CD4-positive, CD25-positive, alpha-beta regulatory T cell (primary cell): Measurements from ENCODE around the gene TMEFF2. TPM values are rescaled to one million over a fixed set of nuclear protein-coding genes. Genes with fewer than 3 reads are reported as not detected.

ENCODE experiments used
- ATAC-seq, 2 donors: fragments of 150-1000 bp; cut with Tn5 transposase; one replicate each; pipeline ENCODE4 v1.10.0; 2021; ENCODE audit warnings: low read depth in 2 of 2, moderate number of reproducible peaks in 2 of 2, moderate library complexity in 1 of 2
- DNase-seq, 3 donors: peaks; one replicate each; pipeline versions ENCODE4 v3.0.0 to v3.0.0-alpha.2; 2012 to 2022; ENCODE audit warnings: mixed read lengths in 1 of 3
- H3K27ac ChIP-seq: one replicate; pipeline ENCODE4 v1.7.0; 2013; ENCODE audit warnings: mild to moderate bottlenecking, low read length; ENCODE audit not compliant: insufficient read depth, poor library complexity, severe bottlenecking
- H3K27me3 ChIP-seq: one replicate; pipeline ENCODE4 v1.7.0; 2013; ENCODE audit warnings: low read length; ENCODE audit not compliant: control insufficient read depth, insufficient read depth
- H3K36me3 ChIP-seq: one replicate; pipeline ENCODE4 v1.7.0; 2013; ENCODE audit warnings: mild to moderate bottlenecking, low read length, moderate library complexity; ENCODE audit not compliant: control insufficient read depth, insufficient read depth
- H3K4me1 ChIP-seq: 2 replicates; pipeline ENCODE4 v1.7.0; 2013; ENCODE audit warnings: mild to moderate bottlenecking, low read length; ENCODE audit not compliant: insufficient read depth, control insufficient read depth, poor library complexity, severe bottlenecking
- H3K4me3 ChIP-seq: one replicate; pipeline ENCODE4 v1.7.0; 2013; ENCODE audit warnings: low read depth, mild to moderate bottlenecking, low read length, moderate library complexity
- H3K9me3 ChIP-seq, 2 experiments: 1 replicate in 1 of 2; 2 replicates in 1 of 2; pipeline ENCODE4 v1.7.0; 2013; ENCODE audit warnings: low read length in 2 of 2, mild to moderate bottlenecking in 1 of 2, moderate library complexity in 1 of 2; ENCODE audit not compliant: control insufficient read depth in 2 of 2
- H3K27ac Mint-ChIP-seq, 3 donors: one replicate each; pipeline ENCODE4 v1.8.0; 2020 to 2022; ENCODE audit warnings: mild to moderate bottlenecking in 3 of 3, mixed read lengths in 3 of 3, moderate library complexity in 2 of 3
- H3K27me3 Mint-ChIP-seq: one replicate; pipeline ENCODE4 v1.8.0; 2022; ENCODE audit warnings: mild to moderate bottlenecking, mixed read lengths
- H3K36me3 Mint-ChIP-seq: one replicate; pipeline ENCODE4 v1.8.0; 2020; ENCODE audit warnings: mixed read lengths
- H3K4me1 Mint-ChIP-seq, 4 donors: one replicate each; pipeline ENCODE4 v1.8.0; 2020 to 2022; ENCODE audit warnings: mixed read lengths in 4 of 4, mild to moderate bottlenecking in 1 of 4
- H3K4me3 Mint-ChIP-seq, 4 donors: one replicate each; pipeline ENCODE4 v1.8.0; 2020 to 2022; ENCODE audit warnings: mild to moderate bottlenecking in 4 of 4, mixed read lengths in 4 of 4, moderate library complexity in 3 of 4
- H3K9me3 Mint-ChIP-seq, 7 donors: one replicate each; pipeline ENCODE4 v1.8.0; 2020 to 2022; ENCODE audit warnings: mixed read lengths in 7 of 7, mild to moderate bottlenecking in 3 of 7, moderate library complexity in 2 of 7
- polyA plus RNA-seq, 4 donors: library from polyadenylated mRNA; unstranded; fragments of 300-500 nt; fragmentation: Illumina TruSeq; gene quantifications; one replicate each; pipeline ENCODE4 v1.2.3, GENCODE V29; 2021
- total RNA-seq: library from RNA; stranded (reverse); gene quantifications from one replicate; pipeline ENCODE4 v1.2.3, GENCODE V29; 2022

The TMEFF2 gene
- total and polyA plus RNA-seq, 5 donors from 2014 or later = not detected

DNA sequence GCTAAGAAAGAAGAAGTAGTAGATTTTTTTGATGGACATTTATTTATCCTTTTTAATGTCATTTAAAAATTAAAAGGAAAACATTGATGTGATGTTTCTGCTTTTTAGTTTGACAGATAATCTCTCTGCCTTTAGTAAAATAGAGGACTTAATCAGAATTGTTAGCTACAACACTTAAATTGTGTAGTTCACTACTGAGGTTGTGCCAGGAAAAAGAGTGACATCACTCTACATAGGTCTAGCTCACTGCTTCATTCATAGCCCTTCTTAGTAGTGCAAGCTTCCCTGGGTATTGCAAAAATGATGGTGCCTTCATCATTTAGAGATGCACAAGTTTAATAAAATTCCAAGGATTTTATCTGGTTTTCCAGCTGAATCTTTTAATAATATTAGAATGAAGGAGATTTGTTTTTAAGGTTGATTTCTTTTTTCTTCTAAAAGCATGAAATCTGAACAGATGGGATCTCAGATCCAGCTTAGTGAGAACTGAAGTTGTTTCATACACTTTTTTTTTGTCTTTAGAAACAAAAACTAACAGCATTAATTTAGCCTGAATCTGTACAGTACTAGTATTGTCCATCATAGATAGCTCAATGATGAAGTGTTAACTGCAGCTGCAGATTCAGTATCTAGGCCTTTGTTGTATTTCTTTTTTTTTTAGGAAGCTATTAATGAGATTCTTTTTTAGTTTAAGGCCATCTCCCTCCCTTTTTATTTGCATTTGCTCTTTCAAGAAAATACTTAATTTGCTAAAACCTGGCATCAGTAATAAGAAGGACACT, 20.6 kb upstream of the TMEFF2 start:
- no peaks in the 10 kb centered on the region for H3K9me3 ChIP-seq
- ATAC-seq (no peak), DNase-seq (no peak)
- no peak overlapping the region for H3K27ac ChIP-seq
- Mint-ChIP-seq H3K4me1 (no peaks in the 10 kb centered on the region), H3K9me3 (peaks cover 0 to 1% (median 0%) of the 10 kb centered on the region in 7 donors), H3K4me3 (no peak overlapping the region), H3K27ac (no peak overlapping the region), H3K36me3 (no peaks in the 10 kb centered on the region), H3K27me3 (peaks cover 8% of the 10 kb centered on the region)
- H3K4me3 ChIP-seq = no peak overlapping the region
- no peaks in the 10 kb centered on the region for H3K36me3 ChIP-seq
- H3K27me3 ChIP-seq = no peaks in the 10 kb centered on the region
- no peaks in the 10 kb centered on the region for H3K4me1 ChIP-seq

GRCh38 chr2:192208848-192209247, 14.1 kb upstream of the TMEFF2 start:
- H3K9me3 Mint-ChIP-seq = peaks cover 0 to 4% (median 0%) of the 10 kb centered on the region in 7 donors
- no peak overlapping the region for H3K4me3 ChIP-seq
- DNase-seq (no peak), ATAC-seq (no peak)
- peaks cover 3% of the 10 kb centered on the region for H3K27me3 ChIP-seq
- no peaks in the 10 kb centered on the region for H3K36me3 Mint-ChIP-seq
- H3K27ac Mint-ChIP-seq = no peak overlapping the region
- no peaks in the 10 kb centered on the region for H3K9me3 ChIP-seq
- no peak overlapping the region for H3K4me3 Mint-ChIP-seq
- no peaks in the 10 kb centered on the region for H3K4me1 Mint-ChIP-seq
- no peak overlapping the region for H3K27ac ChIP-seq
- H3K27me3 Mint-ChIP-seq = peaks cover 8% of the 10 kb centered on the region
- H3K36me3 ChIP-seq = no peaks in the 10 kb centered on the region
- H3K4me1 ChIP-seq = no peaks in the 10 kb centered on the region

GRCh38 chr2:192206399-192206798, 11.7 kb upstream of the TMEFF2 start:
- DNase-seq (no peak), ATAC-seq (no peak)
- Histone ChIP-seq H3K27me3 (peaks cover 3% of the 10 kb centered on the region), H3K4me1 (no peaks in the 10 kb centered on the region), H3K4me3 (no peak overlapping the region), H3K9me3 (no peaks in the 10 kb centered on the region), H3K27ac (no peak overlapping the region), H3K36me3 (no peaks in the 10 kb centered on the region)
- Mint-ChIP-seq H3K4me1 (no peaks in the 10 kb centered on the region), H3K27me3 (no peaks in the 10 kb centered on the region), H3K4me3 (no peak overlapping the region), H3K9me3 (peaks cover 0 to 4% (median 0%) of the 10 kb centered on the region in 7 donors), H3K36me3 (no peaks in the 10 kb centered on the region), H3K27ac (no peak overlapping the region)

DNA sequence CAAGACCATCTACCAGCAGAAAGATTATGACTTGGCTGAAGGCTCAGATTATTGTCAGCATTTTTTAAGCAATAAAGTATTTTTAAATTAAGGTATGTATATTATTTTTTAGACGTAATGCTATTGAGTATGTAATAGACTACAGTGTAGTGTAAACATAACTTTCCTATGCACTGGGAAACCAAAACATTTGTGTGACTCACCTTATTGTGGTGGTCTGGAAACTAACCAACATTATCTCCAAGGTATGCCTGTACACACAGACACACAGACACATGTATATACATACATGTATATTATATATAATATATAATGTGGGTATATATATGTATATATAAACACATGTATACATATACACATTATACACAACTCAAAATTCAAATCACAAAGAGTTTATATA, 9.1 kb upstream of the TMEFF2 start:
- no peaks in the 10 kb centered on the region for H3K36me3 Mint-ChIP-seq
- H3K4me3 Mint-ChIP-seq = no peak overlapping the region
- no peaks in the 10 kb centered on the region for H3K9me3 Mint-ChIP-seq
- peaks cover 5% of the 10 kb centered on the region for H3K27me3 ChIP-seq
- no peak overlapping the region for H3K4me3 ChIP-seq
- H3K27ac Mint-ChIP-seq = no peak overlapping the region
- peaks cover 8% of the 10 kb centered on the region for H3K27me3 Mint-ChIP-seq
- no peak overlapping the region for H3K27ac ChIP-seq
- H3K9me3 ChIP-seq = no peaks in the 10 kb centered on the region
- no peaks in the 10 kb centered on the region for H3K36me3 ChIP-seq
- no peaks in the 10 kb centered on the region for H3K4me1 Mint-ChIP-seq
- DNase-seq (no peak), ATAC-seq (no peak)
- no peaks in the 10 kb centered on the region for H3K4me1 ChIP-seq

- H3K4me1 ChIP-seq = no peaks in the 10 kb centered on the region
- H3K9me3 ChIP-seq = no peaks in the 10 kb centered on the region
- no peak overlapping the region for H3K4me3 ChIP-seq
- Mint-ChIP-seq H3K36me3 (no peaks in the 10 kb centered on the region), H3K27me3 (peaks cover 13% of the 10 kb centered on the region), H3K9me3 (no peaks in the 10 kb centered on the region), H3K27ac (no peak overlapping the region), H3K4me3 (no peak overlapping the region), H3K4me1 (no peaks in the 10 kb centered on the region)
- H3K27me3 ChIP-seq = peaks cover 14% of the 10 kb centered on the region
- DNase-seq (no peak), ATAC-seq (no peak)
- H3K27ac ChIP-seq = no peak overlapping the region
- H3K36me3 ChIP-seq = no peaks in the 10 kb centered on the region
Measured at GRCh38 chr2:192202373-192202772, 7.6 kb upstream of the TMEFF2 start.

GRCh38 chr2:192201116-192201515, 6.4 kb upstream of the TMEFF2 start:
- no peak for DNase-seq
- peaks cover 25% of the 10 kb centered on the region for H3K27me3 Mint-ChIP-seq

GRCh38 chr2:192197357-192197756, 2.6 kb upstream of the TMEFF2 start:
- DNase-seq (no peak), ATAC-seq (no peak)
- Histone ChIP-seq H3K9me3 (no peaks in the 10 kb centered on the region), H3K27ac (no peak overlapping the region), H3K27me3 (peaks cover 35% of the 10 kb centered on the region), H3K36me3 (no peaks in the 10 kb centered on the region), H3K4me3 (no peak overlapping the region), H3K4me1 (peaks cover 22% of the 10 kb centered on the region)
- Mint-ChIP-seq H3K9me3 (peaks cover 0 to 6% (median 0%) of the 10 kb centered on the region in 7 donors), H3K27ac (no peak overlapping the region), H3K27me3 (peaks cover 63% of the 10 kb centered on the region), H3K4me1 (peaks cover 5 to 31% (median 14%) of the 10 kb centered on the region in 4 donors), H3K36me3 (no peaks in the 10 kb centered on the region), H3K4me3 (no peak overlapping the region)

More at GRCh38 chr2:192201116-192201515, 6.4 kb upstream of the TMEFF2 start:
- H3K4me1 ChIP-seq = peaks cover under 1% of the 10 kb centered on the region
- Mint-ChIP-seq H3K4me1 (peaks cover 4 to 8% (median 5%) of the 10 kb centered on the region in 4 donors), H3K27ac (no peak overlapping the region), H3K4me3 (no peak overlapping the region), H3K36me3 (no peaks in the 10 kb centered on the region), H3K9me3 (peaks cover 0 to 5% (median 0%) of the 10 kb centered on the region in 7 donors)
- no peak overlapping the region for H3K27ac ChIP-seq
- H3K36me3 ChIP-seq = no peaks in the 10 kb centered on the region
- H3K4me3 ChIP-seq = no peak overlapping the region
- no peak for ATAC-seq
- H3K9me3 ChIP-seq = no peaks in the 10 kb centered on the region
- H3K27me3 ChIP-seq = peaks cover 20% of the 10 kb centered on the region
